Activated naive CD4-positive, alpha-beta T cell treated with anti-CD3 and anti-CD28 coated beads, Interleukin-2, amount 50 U/mL, for 72 hours (primary cell): Measurements from ENCODE around the gene PUS1. TPM values are rescaled to one million over a fixed set of nuclear protein-coding genes. Genes with fewer than 3 reads are reported as not detected.
"Not testable (repeated sequence)": the region's sequence is repeated elsewhere in the genome, so short reads cannot be mapped to it uniquely, and the experiment has no call there.

ENCODE experiments used
- ATAC-seq, 2 donors: fragments of 150-1000 bp; cut with Tn5 transposase; 2 replicates each; pipeline ENCODE4 v1.10.0; 2021; ENCODE audit warnings: mild to moderate bottlenecking in 2 of 2, moderate library complexity in 2 of 2
- DNase-seq, 2 donors: peaks; one replicate each; pipeline ENCODE4 v3.0.0; 2021 to 2022; ENCODE audit warnings: low spot score in 2 of 2
- H3K27ac Mint-ChIP-seq, 2 donors: one replicate each; pipeline ENCODE4 v1.8.0; 2022; ENCODE audit warnings: mild to moderate bottlenecking in 2 of 2, mixed read lengths in 2 of 2
- H3K36me3 Mint-ChIP-seq, 2 donors: one replicate each; pipeline ENCODE4 v1.8.0; 2022; ENCODE audit warnings: mixed read lengths in 2 of 2
- H3K9me3 Mint-ChIP-seq, 2 donors: one replicate each; pipeline ENCODE4 v1.8.0; 2022; ENCODE audit warnings: mixed read lengths in 2 of 2
- total RNA-seq, 2 donors: library from RNA; stranded (reverse); gene quantifications; one replicate each; pipeline ENCODE4 v1.2.3, GENCODE V29; 2022

The PUS1 gene
- total RNA-seq: 10 to 100 TPM; 16.6 to 49.9 TPM

- peak within 1 kb of the TSS; percentile 91 to 99 for H3K27ac Mint-ChIP-seq
These were observed at the start of gene PUS1 for GRCh38 chr12:131928711-131929580. PUS1 (plus strand) TSS chr12:131929276; CDS start chr12:131929723, 447 bp downstream.

DNA sequence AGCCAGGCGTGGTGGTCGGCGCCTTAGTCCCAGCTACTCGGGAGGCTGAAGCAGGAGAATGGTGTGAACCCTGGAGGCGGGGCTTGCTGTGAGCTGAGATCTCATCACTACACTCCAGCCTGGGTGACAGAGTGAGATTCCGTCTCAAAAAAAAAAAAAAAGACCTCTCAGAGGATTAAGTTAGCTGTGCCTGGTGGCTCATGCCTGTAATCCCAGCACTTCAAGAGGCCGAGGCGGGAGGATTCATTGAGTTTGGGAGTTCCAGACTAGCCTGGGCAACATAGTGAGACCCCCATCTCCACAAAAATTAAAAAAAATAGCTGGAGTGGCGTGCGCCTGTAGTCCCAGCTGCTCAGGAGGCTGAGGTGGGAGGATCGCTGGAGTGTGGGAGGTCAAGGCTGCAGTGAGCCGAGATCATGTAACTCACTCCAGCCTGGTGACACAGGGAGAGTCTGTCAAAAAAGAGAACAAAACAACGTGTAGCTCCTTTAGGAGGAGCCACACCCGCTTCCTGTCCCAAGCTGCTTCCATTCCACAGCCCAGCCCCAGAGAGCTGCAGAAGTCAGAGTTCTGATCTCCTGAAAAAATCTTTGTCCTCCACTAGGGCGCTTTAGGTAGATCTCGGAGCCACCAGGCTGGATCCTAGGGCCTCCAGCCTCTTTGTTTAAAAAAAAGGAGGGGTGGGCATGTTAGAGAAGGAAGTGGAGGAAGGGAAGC lies 46.1 kb upstream of the PUS1 start:
- ATAC-seq: no peak
- no peaks in the 10 kb centered on the region for H3K36me3 Mint-ChIP-seq
- DNase-seq: no peak
- H3K9me3 Mint-ChIP-seq: peaks cover 5 to 7% of the 10 kb centered on the region in 2 donors
- no peak overlapping the region for H3K27ac Mint-ChIP-seq

More at GRCh38 chr12:131928711-131929580, at the start of gene PUS1:
- no peaks in the 10 kb centered on the region for H3K9me3 Mint-ChIP-seq
- ATAC-seq (peak; percentile 88 to 89), DNase-seq (peak; percentile 91 to 94)
- H3K36me3 Mint-ChIP-seq: peaks cover 19 to 31% of the 10 kb centered on the region in 2 donors

- H3K36me3 Mint-ChIP-seq: no peaks in the 10 kb centered on the region
- no peak for DNase-seq
- peaks cover 5 to 7% of the 10 kb centered on the region in 2 donors for H3K9me3 Mint-ChIP-seq
- H3K27ac Mint-ChIP-seq: no peak overlapping the region
- ATAC-seq: no peak
These were observed 45.6 kb upstream of the PUS1 start for GRCh38 chr12:131883521-131883900.

- not testable (repeated sequence) for H3K27ac Mint-ChIP-seq, DNase-seq, H3K9me3 Mint-ChIP-seq, ATAC-seq, H3K36me3 Mint-ChIP-seq
These were observed 44.0 kb upstream of the PUS1 start for GRCh38 chr12:131885076-131885475.

DNA sequence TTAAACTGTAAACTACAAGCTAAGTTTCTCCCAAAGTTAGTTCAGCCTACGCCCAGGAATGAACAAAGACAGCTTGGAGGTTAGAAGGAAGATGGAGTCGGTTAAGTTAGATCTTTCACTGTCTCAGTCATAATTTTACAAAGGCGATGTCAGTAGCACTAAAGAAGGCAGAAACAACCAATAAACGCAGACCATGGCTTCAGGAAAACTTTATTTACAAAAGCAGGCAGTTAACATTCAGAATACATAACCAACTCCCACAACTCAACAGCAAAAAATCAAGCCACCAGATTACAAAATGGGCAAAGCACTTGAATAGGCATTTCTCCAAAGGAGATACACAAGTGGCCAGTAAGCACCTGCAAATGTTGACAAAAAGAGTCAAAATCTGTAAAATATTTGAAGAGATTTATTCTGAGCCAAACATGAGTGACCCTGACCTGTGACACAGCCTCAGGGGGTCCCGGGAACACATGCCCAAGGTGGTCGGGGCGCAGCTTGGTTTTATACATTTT lies 43.5 kb upstream of the PUS1 start:
- H3K27ac Mint-ChIP-seq: no peak overlapping the region
- H3K36me3 Mint-ChIP-seq: no peaks in the 10 kb centered on the region
- no peak for ATAC-seq
- peaks cover 5 to 7% of the 10 kb centered on the region in 2 donors for H3K9me3 Mint-ChIP-seq
- no peak for DNase-seq

GRCh38 chr12:131891722-131892121 lies 37.4 kb upstream of the PUS1 start:
- H3K27ac Mint-ChIP-seq, H3K36me3 Mint-ChIP-seq, ATAC-seq, DNase-seq, H3K9me3 Mint-ChIP-seq: not testable (repeated sequence)

DNA sequence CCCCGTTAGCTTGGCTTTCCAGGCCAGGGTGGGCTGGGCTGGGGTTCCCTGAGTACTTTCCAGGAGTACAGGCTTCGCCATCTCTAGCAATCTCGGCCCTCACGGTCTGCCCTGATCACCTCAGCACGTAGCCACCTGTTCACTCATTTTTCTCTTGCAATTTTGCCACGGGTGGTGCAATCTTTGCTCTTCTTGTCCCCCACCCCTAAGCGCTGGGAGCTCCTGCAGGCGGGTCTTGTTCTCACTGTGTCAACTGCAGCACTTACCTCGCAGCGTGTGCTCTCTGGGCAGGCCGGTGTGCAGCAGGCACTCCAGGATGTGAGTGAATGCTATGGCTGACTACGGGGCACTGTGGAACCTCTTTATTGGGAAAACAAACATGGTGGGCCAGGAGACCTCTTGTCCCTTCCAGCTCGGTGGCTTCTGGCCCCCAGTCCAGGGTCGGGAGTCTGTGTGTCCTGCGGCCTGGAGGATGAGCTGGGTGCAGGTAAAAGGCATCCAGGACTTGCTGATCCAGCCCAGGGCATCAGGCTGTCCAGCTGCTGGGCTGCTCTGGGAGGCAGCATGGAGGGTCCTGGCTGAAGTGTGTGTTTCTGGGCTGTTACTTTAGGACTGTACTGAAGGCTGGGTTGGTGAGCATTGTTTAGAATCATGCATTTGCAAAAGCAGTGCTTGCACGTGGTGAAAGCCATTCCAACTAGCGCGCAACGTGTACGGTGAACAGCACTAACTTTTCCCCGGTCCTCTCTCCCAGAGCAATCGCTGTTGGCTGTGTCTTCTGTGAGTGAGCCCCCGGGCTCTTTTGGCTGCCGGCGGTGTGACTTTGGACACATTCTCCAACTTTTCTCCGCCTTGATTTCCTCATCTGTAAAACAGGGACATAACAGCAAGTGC lies 36.1 kb upstream of the PUS1 start:
- Mint-ChIP-seq H3K36me3 (no peaks in the 10 kb centered on the region), H3K27ac (no peak overlapping the region), H3K9me3 (no peaks in the 10 kb centered on the region)
- ATAC-seq (no peak), DNase-seq (no peak)

GRCh38 chr12:131893605-131894312 lies 35.3 kb upstream of the PUS1 start:
- no peaks in the 10 kb centered on the region for H3K36me3 Mint-ChIP-seq
- DNase-seq (no peak), ATAC-seq (no peak)
- H3K9me3 Mint-ChIP-seq: no peaks in the 10 kb centered on the region
- H3K27ac Mint-ChIP-seq: no peak overlapping the region

GRCh38 chr12:131894313-131894860 lies 34.7 kb upstream of the PUS1 start, which contains the start of gene ULK1:
ULK1 (plus strand) TSS chr12:131894622; CDS start chr12:131895002, 380 bp downstream.
- no peaks in the 10 kb centered on the region for H3K36me3 Mint-ChIP-seq

DNA sequence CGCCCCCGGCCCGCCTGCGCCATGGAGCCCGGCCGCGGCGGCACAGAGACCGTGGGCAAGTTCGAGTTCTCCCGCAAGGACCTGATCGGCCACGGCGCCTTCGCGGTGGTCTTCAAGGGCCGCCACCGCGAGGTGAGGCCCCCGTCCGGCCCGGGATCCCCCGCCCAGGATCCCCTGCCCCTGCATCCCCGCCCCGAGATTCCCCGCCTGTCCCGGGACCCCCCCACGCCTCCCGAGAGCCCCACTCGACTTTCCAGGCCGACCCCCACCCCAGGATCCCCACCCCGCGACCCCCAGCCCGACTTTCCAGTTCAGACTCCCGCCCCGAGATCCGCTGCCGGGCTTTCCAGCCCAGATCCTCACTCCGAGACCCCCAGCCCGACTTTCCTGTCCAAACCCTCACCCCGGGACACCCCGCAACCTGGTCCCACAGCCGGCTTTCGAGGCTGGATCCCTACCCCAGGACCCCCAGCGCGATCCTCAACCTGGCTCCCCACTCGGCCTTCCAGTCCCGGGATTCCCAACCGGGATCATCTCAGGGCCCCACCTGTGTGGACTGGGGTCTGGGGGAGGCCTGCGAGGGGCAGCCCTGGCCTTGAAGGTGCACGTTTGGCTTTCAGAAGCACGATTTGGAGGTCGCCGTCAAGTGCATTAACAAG lies 34.0 kb upstream of the PUS1 start:
- DNase-seq (no peak), ATAC-seq (no peak)
- H3K9me3 Mint-ChIP-seq: no peaks in the 10 kb centered on the region
- H3K36me3 Mint-ChIP-seq: no peaks in the 10 kb centered on the region
- peak overlapping the region; percentile 60 to 64 for H3K27ac Mint-ChIP-seq

More at GRCh38 chr12:131894313-131894860, 34.7 kb upstream of the PUS1 start, which contains the start of gene ULK1:
- DNase-seq (peak; percentile 92 to 96), ATAC-seq (peak; percentile 76 to 82)
- Mint-ChIP-seq H3K9me3 (no peaks in the 10 kb centered on the region), H3K27ac (peak within 1 kb of the TSS; percentile 60 to 64)

GRCh38 chr12:131895640-131896079 lies 33.4 kb upstream of the PUS1 start:
- DNase-seq (peak in 1 of 2 donors; percentile 31), ATAC-seq (no peak)
- Mint-ChIP-seq H3K9me3 (no peaks in the 10 kb centered on the region), H3K36me3 (no peaks in the 10 kb centered on the region), H3K27ac (peak overlapping the region; percentile 60 to 64)

DNA sequence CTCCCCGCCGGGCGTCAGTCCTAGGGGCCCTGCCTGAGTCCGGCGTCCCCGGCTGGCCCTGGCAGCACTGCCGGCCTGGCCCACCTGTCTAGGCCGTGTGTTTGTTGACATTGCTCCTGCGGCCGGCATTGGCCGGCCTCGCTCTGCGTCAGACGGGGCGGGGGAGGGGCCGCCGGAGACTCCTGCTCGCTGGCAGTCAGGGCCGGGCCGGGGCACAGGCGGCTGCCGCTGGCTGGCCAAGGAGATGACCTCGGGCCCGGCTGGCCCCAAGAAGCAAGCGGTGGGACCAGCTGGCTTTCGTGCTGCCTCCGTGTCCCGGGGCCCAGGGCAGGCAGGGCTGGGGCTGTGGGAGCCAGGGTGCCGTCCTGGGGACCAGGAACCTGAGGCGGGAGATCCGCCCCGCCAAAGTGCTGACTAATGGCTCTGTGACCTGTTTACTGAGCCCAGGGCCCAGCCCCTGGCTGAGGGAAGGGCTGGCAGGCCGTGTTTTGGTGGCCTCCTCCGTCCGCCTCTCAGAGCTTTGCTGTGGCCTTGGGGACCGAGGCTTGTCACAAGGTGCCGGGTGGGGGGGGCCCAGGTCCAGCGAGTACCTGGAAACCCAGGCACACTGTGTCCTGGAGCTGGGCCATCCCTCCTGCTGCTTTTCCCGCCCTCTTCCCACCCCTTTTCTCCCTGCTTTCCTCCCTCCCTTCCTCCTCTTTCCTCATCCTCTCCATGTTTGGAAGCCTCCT lies 32.8 kb upstream of the PUS1 start:
- H3K27ac Mint-ChIP-seq: peak overlapping the region in 1 of 2 donors; percentile 64

DNA sequence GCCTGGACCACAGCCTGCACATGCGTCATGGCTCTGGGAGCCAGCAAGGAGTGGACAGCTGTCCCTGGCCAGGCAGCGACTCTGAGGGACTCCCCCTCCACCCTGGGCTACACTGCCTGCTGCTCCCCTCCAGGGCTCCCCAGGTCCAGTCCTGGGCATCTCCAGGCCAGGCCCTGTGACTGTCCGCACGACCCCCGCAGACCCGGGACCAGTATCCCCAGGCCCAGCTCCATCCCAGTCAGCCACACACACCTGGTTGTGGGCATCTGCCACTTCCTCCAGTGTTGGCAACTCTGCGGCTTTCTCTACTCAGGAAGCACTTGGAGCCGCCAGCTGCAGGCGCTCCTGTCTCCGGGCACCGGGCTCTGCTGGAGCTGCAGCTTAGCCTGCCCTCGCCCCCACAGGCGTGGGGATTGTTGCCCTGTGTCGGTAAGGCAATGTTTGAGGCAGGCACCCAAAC lies 32.2 kb upstream of the PUS1 start:
- Mint-ChIP-seq H3K9me3 (no peaks in the 10 kb centered on the region), H3K36me3 (no peaks in the 10 kb centered on the region), H3K27ac (peak overlapping the region; percentile 22 to 49)
- ATAC-seq (no peak), DNase-seq (no peak)

More for the DNA sequence above, 32.8 kb upstream of the PUS1 start:
- peak; percentile 72 to 78 for DNase-seq
- ATAC-seq: peak; percentile 81 to 86
- Mint-ChIP-seq H3K36me3 (no peaks in the 10 kb centered on the region), H3K9me3 (no peaks in the 10 kb centered on the region)

GRCh38 chr12:131897276-131897675 lies 31.8 kb upstream of the PUS1 start:
- H3K36me3 Mint-ChIP-seq: no peaks in the 10 kb centered on the region
- DNase-seq (no peak), ATAC-seq (no peak)
- no peaks in the 10 kb centered on the region for H3K9me3 Mint-ChIP-seq
- H3K27ac Mint-ChIP-seq: peak overlapping the region in 1 of 2 donors; percentile 49
